Ramos (cell line): Measurements from ENCODE around the gene PLEKHO2.

Source experiments
- in situ Hi-C: fragments of 300-500 bp; cut with MboI; formaldehyde crosslinking; loops from one replicate; pipeline ENCODE4 v1.14.3; 2022; ENCODE audit warnings: low sequenced_read_pairs; ENCODE audit not compliant: unreplicated experiment

Gene PLEKHO2

GRCh38 chr15:64888336-64888735, 46.6 kb downstream of the PLEKHO2 start:
- in situ Hi-C loops = no loop called here

- in situ Hi-C loops = loop anchor here (5.0 kb wide), 1 partner anchor 64 kb away; the partner anchor contains the start of gene PIF1
Measured at GRCh38 chr15:64891561-64891960, 49.8 kb downstream of the PLEKHO2 start.

- in situ Hi-C loops = loop anchor here (5.0 kb wide), 1 partner anchor 66 kb away; the partner anchor contains the start of gene PIF1
Measured at GRCh38 chr15:64892847-64893403, 51.2 kb downstream of the PLEKHO2 start.

- in situ Hi-C loops = loop anchor here (5.0 kb wide), 1 partner anchor 66 kb away; the partner anchor contains the start of gene PIF1
Measured at GRCh38 chr15:64893481-64894394, 52.0 kb downstream of the PLEKHO2 start.

- in situ Hi-C loops = loop anchor here (5.0 kb wide), 1 partner anchor 67 kb away; the partner anchor contains the start of gene PIF1
Measured at GRCh38 chr15:64894395-64895056, 52.8 kb downstream of the PLEKHO2 start.

GRCh38 chr15:64895285-64896065, 53.8 kb downstream of the PLEKHO2 start:
- in situ Hi-C loops = no loop called here

- in situ Hi-C loops = no loop called here
Measured at GRCh38 chr15:64896371-64897069, 54.8 kb downstream of the PLEKHO2 start.

- in situ Hi-C loops = no loop called here
Measured at GRCh38 chr15:64897345-64897985, 55.8 kb downstream of the PLEKHO2 start.

GRCh38 chr15:64898406-64898805, 56.7 kb downstream of the PLEKHO2 start:
- in situ Hi-C loops = no loop called here

GRCh38 chr15:64901141-64901540, 59.4 kb downstream of the PLEKHO2 start:
- in situ Hi-C loops = no loop called here

- in situ Hi-C loops = no loop called here
Measured at GRCh38 chr15:64901914-64902313, 60.2 kb downstream of the PLEKHO2 start.

GRCh38 chr15:64902863-64903262, 61.1 kb downstream of the PLEKHO2 start:
- in situ Hi-C loops = no loop called here

- in situ Hi-C loops = no loop called here
Measured at GRCh38 chr15:64903326-64903950, 61.7 kb downstream of the PLEKHO2 start.

- in situ Hi-C loops = no loop called here
Measured at GRCh38 chr15:64904189-64904588, 62.5 kb downstream of the PLEKHO2 start.

GRCh38 chr15:64905119-64905831, 63.6 kb downstream of the PLEKHO2 start:
- in situ Hi-C loops = loop anchor here (5.0 kb wide), 1 partner anchor 173 kb away; no protein-coding TSS in a partner anchor

GRCh38 chr15:64905941-64906340, 64.2 kb downstream of the PLEKHO2 start:
- in situ Hi-C loops = loop anchor here (5.0 kb wide), 1 partner anchor 174 kb away; no protein-coding TSS in a partner anchor

GRCh38 chr15:64906402-64906801, 64.7 kb downstream of the PLEKHO2 start:
- in situ Hi-C loops = loop anchor here (5.0 kb wide), 1 partner anchor 174 kb away; no protein-coding TSS in a partner anchor

GRCh38 chr15:64907991-64908390, 66.3 kb downstream of the PLEKHO2 start:
- in situ Hi-C loops = loop anchor here (5.0 kb wide), 1 partner anchor 176 kb away; no protein-coding TSS in a partner anchor
